Stimulated activated CD4-positive, alpha-beta T cell treated with anti-CD3 and anti-CD28 coated beads, Interleukin-1b, Interleukin-23, amount 100 ng/mL, for 4 hours (primary cell): Measurements from ENCODE around the gene TTC38.

Experiments
- DNase-seq, 2 donors: peaks; one replicate each; pipeline ENCODE4 v3.0.0-alpha.2; 2020; ENCODE audit warnings: low read depth in 2 of 2

TTC38 gene

DNA sequence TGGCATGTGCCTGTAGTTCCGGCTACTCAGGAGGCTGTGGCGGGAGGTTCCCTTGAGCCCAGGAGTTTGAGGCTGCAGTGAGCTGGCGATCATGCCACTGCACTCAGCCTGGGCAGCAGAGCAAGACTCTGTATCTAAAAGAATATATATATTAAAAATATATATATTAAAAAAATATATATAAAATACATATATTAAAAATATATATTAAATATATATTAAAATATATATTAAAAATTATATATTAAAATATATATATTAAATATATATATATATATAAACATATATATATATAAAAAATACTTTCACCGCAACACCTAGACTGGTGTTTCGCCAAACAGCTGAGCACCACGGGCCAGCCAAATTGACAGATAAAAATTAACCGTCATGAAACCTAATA, 8.8 kb downstream of the TTC38 start:
- DNase-seq = no peak

- no peak for DNase-seq
Measured at GRCh38 chr22:46278656-46279645, 11.1 kb downstream of the TTC38 start.

DNA sequence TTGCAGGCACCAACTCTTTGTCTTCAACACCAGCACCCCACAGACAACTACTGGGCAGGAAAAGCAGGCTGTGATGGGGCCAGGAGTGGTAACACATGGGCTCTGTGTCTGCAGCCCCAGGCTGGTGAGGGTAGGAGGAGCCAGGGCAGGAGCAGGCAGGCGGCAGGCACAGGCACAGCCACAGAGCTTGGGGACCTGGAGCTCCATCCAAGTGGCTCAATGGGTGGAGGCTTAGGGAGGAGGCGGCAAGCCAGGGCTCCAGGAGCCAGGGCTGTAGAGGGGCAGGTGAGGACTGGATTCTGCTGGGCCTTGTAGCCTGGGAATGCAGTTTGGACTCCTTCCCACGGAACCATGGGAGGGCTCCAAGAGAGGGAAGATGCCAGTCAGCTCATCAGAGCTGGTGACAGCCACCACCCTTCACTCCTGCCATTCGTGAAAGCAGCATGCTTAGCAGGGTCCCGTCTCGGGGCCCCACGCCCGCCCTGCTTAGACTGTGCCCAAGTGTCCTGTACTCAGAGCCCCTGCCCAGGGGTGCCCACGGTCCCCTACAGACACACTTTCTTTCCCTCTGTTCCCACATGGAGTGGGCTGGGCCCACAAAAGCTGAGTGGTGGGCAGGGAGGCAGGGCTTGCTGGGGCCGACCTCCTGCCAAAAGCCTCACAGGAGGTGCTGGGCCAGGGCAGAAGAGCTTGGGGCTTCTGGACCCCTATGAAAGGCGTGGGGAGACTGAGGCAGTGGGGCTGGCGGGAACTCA, 12.4 kb downstream of the TTC38 start:
- DNase-seq = no peak

GRCh38 chr22:46280999-46281623, 13.3 kb downstream of the TTC38 start:
- no peak for DNase-seq

DNA sequence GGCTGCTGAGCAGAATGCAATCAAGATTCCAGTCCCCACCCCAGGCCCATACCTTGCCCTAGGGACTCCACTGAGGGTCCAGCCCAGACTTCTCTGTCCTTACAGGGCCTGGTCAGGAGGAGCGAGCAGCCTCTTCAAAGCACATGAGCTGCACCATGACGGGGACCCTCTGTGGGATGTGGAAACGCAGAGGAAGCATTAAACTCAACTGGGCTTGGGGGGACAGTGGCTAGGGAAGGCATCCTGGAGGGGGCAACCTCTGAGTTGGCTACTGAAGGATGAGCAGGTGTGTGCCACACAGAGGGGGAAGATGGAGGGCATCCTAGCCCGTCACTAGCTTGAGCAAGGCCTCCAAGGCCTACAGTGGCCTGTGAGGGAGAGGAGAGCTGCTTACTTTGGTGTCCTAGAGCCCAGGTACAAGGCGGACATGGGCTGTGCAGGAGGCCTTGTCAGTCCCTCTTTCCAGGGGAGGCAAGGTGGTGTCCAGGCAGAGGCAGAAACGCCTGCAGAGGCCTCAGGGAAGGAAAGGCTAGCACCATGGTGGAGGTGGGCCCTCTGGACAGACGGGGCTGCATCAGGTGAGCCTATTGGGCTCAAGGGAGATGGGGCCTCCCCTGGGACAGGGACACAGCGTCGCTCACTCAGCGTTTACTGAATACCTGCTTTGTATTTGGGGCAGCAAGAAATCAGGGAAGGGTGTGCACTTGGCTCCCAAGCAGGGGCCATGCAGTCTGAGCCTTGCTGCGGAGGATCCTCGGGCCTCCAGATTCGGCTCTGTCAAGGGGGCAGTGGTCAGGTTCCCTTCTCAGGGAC, 14.3 kb downstream of the TTC38 start:
- DNase-seq = no peak

DNA sequence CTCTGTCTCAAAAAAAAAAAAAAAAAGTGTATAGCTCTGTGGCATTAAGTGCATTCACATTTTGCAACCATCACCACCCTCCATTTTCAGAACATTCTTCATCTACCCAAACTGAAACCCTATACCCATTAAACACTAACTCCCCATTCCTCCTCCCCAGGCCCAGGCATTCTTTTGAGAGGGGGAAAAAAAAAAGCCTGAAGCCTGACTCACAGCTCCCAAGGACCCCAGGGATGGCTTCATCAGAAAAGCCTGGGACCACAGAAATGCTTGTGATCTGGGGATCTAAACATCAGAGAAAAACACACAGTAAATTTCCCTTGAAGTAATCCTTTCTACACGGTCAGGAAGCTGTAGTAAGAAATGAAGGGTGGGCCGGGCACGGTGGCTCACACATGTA, 18.2 kb downstream of the TTC38 start:
- DNase-seq = no peak

DNA sequence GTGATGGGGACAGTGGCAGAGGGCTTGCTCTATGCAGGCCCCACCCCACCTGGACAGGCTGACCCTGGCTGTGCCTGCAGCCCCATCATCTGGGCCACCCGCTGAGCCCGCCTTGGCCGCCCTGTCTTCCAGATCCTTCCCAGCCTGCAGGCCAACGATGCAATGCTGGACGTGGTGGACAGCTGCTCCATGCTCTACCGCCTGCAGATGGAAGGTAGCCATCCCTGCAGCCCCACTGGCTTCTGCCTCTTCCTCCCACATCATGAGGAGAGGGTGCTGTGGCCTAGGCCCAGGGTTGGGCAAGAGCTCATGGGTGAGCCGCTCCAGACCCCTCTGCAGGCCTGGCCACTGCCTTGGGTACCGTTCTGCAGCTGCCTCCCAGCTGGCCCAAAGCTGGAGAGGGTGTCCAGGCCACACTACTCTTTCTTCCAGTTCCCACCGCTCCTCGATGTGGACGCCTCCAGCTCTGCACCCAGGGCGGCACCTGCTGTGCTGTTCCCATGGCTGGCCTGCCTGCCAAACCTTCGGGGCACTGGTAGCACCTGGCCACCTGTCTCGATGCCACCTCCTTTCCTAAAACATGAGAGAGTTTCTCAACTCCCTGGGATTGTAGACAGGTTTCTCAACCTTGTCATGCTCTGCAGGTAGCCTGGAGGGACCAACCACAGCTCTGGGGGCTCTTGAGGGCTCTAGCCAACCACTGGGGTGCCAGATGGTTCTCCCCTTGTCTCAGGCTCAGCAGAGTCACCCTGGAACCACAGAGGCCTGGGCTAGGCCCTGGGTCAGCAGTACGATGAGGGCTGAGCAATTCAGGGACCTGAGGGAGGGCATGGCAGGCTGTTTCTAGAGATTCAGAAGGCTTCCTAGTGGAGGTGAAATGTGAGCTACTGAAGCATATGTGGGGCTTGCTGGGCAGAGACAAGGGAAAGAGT, 19.4 kb downstream of the TTC38 start:
- DNase-seq = no peak

GRCh38 chr22:46287873-46288751, 20.3 kb downstream of the TTC38 start:
- no peak for DNase-seq

DNA sequence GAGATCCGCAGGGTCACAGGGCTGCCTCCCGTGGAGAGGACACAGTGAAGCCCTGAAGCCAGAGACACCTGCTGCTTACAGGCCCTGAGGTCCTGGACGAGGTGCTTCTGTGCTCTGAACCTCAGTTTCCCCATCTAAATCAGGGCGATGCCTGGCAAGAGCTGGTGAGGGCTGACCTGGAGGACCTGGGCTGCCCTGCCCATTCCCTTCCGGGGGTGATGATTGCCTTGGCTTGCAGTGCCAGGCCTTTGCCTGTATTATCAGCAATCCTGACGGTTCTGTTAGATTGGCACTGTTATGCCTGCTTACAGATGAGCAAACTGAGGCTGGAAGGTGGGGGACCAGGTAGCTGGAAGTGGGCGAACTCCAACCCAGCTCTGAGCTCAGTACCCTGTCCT, 21.0 kb downstream of the TTC38 start:
- no peak for DNase-seq

DNA sequence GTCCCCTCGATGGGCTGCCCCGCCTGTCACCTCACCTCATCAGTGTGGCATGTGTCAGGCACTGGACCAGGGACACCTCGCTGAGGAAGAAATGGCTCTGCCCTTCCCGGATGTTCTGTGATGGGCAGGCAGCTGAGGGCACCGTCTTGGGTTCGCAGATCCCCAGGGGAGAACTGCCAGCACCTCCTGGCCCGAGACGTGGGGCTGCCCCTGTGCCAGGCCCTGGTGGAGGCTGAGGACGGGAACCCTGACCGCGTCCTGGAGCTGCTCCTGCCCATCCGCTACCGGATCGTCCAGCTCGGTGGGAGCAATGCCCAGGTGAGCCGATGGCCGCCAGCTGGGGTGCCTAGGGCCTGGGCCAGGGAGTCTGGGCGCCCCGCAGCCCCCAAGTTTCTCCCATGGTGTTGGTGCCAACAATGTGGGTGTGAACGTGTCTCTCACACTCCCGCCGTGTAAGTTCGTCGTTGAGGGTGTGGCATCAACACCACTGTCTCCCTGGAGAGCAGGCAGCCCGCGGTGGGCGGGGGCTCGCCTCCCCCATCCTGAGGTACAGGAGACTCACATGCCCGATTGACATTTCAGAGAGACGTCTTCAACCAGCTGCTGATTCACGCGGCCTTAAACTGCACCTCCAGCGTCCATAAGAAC, 21.6 kb downstream of the TTC38 start:
- DNase-seq = no peak

DNA sequence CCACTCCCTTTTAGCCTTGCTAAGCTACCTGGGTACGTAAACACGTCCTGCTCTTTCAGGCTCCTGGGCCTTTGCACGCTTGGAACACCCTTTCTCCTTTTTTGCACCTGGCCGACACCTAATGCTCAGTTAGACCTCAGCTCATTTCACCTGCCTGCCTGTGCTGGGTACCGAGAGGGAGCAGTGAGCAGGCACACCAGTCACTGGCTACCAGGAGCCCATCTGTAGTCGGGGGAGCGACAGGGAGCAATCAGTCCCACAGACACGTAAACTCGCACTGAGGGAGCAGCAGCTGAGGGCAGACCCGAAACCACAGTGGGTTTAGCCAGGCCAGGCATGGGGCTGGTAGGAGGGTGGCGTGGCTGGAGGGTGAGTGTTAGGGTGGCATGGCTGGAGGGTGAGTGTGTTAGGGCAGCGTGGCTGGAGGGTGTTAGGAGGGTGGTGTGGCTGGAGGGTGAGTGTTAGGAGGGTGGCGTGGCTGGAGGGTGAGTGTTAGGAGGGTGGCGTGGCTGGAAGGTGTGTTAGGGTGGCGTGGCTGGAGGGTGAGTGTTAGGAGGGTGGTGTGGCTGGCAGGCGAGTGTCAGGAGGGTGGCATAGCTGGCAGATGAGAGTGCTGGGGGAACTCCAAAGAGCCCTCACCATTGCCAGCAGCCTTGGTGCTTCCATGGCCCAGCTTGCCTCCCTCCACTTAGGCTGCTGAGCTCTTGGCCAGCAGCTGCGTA, 22.5 kb downstream of the TTC38 start:
- no peak for DNase-seq

DNA sequence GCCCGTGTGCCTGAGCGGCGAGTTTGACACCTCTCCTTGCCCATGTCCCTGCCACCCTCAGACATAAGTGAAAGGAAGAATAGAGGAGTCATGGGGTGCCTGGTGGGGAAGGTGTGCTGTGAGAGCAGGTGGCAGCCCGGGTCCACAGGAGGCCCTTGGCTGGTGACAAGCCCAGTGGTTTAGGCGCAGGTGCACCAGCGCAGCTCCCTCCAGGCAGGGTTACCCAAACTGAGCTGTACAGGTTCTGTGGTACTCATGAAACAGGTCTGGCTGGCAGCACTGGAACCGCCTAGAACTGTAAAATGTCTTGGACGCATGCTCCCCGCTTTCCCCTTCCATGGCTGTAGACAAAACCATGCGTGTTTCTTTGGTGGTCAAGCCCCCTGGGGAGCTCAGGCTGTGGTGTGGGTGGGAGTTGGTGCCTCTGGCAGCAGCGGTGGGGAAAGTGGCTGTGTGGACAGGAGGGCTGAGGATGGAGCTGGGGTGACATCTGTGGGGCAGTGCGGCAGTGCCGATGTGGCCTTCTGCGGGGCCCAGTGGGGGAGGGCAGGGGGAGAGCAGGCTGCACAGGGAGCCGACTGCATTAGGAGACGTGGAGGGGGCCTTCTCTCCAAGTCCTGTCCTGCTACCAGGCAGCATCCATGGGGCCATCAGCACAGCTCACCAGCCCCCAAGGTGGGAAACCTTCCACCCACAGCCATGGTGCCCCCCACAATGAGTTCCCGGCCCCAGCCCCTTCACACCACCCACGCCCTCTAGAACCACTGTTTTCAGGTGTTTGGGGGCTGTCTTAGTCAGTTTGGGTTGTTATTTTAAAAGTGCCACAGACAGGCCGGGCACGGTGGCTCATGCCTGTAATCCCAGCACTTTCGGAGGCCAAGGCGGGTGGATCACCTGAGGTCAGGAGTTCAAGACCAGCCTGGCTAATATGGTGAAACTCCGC, 23.3 kb downstream of the TTC38 start:
- no peak for DNase-seq

- no peak for DNase-seq
Measured at GRCh38 chr22:46292173-46292572, 24.4 kb downstream of the TTC38 start.

- no peak for DNase-seq
Measured at GRCh38 chr22:46292732-46293131, 24.9 kb downstream of the TTC38 start.

DNA sequence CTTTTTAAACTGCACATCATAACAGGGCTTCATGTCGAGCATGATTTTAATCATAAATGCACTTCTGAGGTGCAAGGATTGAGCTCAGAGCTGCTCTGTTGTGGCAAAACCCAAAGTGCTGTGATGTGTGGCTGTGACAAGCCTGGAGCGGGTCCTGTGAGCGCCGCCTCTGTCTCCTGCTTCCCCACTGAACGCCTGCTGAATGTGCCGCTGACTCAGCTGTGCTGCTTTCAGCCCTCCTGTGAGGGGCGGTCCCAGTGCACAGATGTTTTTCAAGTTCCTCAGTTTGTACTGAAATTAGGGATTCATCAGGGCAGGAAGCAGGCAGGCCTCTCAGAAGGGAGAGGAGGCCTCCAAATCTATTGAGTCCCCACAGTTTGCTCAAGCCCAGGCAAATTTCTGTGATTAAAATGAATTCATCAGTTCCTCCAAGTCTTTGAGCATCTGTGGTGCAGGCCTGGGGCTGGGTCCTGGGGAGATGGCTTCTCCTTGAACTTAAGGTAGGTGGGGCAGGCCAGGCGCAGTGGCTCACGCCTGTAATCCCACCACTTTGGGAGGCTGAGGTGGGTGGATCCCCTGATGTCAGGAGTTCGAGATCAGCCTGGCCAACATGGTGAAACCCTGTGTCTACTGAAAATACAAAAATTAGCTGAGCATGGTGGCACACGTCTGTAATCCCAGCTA, 25.9 kb downstream of the TTC38 start:
- no peak for DNase-seq

- DNase-seq = no peak
Measured at GRCh38 chr22:46294784-46295183, 27.0 kb downstream of the TTC38 start.
